GM23338 (cell line): Measurements from ENCODE around the gene AADAC. TPM values are rescaled to one million over a fixed set of nuclear protein-coding genes. Genes with fewer than 3 reads are reported as not detected.
A peak's percentile ranks its signal among the peaks of the same experiment; 100 is the strongest.

Experiments used
- ATAC-seq: fragments of 200-7000 bp; cut with Tn5 transposase; 3 replicates; pipeline ENCODE4 v1.9.1; 2020
- DNase-seq: peaks from one replicate; pipeline ENCODE4 v3.0.0-alpha.2; 2015; ENCODE audit warnings: low spot score
- H2AFZ ChIP-seq: fragments of 200-600 bp; sonication (generic); 2 replicates; pipeline ENCODE4 v1.8.0; 2016; ENCODE audit warnings: antibody characterized with exemption, mild to moderate bottlenecking, moderate library complexity
- H3F3A ChIP-seq: fragments of 200-600 bp; sonication (generic); replicated peaks from 2 replicates; pipeline ENCODE4 v1.8.0; 2017; ENCODE audit warnings: antibody characterized with exemption, mixed run types, low read depth
- H3K27ac ChIP-seq: fragments of 200-600 bp; sonication (generic); 2 replicates; pipeline ENCODE4 v1.6.1; 2016; ENCODE audit warnings: low read depth
- H3K27me3 ChIP-seq: fragments of 200-600 bp; sonication (generic); 2 replicates; pipeline ENCODE4 v1.8.0; 2016; ENCODE audit warnings: mild to moderate bottlenecking, mixed run types, moderate library complexity; ENCODE audit not compliant: insufficient read depth
- H3K36me3 ChIP-seq: fragments of 200-600 bp; sonication (generic); 2 replicates; pipeline ENCODE4 v1.8.0; 2016; ENCODE audit warnings: mild to moderate bottlenecking; ENCODE audit not compliant: insufficient read depth
- H3K4me1 ChIP-seq: fragments of 200-600 bp; sonication (generic); 2 replicates; pipeline ENCODE4 v1.8.0; 2016; ENCODE audit warnings: mild to moderate bottlenecking, moderate library complexity; ENCODE audit not compliant: insufficient read depth
- H3K4me2 ChIP-seq: fragments of 200-600 bp; sonication (generic); 2 replicates; pipeline ENCODE4 v1.7.1; 2017; ENCODE audit warnings: mixed run types
- H3K4me3 ChIP-seq: fragments of 200-600 bp; sonication (generic); 2 replicates; pipeline ENCODE4 v1.6.1; 2016; ENCODE audit warnings: mixed run types
- H3K79me2 ChIP-seq: fragments of 200-600 bp; sonication (generic); replicated peaks from 2 replicates; pipeline ENCODE4 v1.8.0; 2017; ENCODE audit warnings: mild to moderate bottlenecking; ENCODE audit not compliant: insufficient read depth
- H3K9me2 ChIP-seq: fragments of 200-600 bp; sonication (generic); 2 replicates; pipeline ENCODE4 v1.8.0; 2017; ENCODE audit not compliant: insufficient read depth
- H4K20me1 ChIP-seq: fragments of 200-600 bp; sonication (generic); replicated peaks from 2 replicates; pipeline ENCODE4 v1.8.0; 2017; ENCODE audit warnings: mild to moderate bottlenecking; ENCODE audit not compliant: insufficient read depth
- H3K27ac Mint-ChIP-seq: 2 replicates; pipeline ENCODE4 v1.8.0; 2020; ENCODE audit warnings: inconsistent platforms, mild to moderate bottlenecking, moderate library complexity, mixed read lengths
- H3K27me3 Mint-ChIP-seq: 3 replicates; pipeline ENCODE4 v1.8.0; 2022; ENCODE audit warnings: low read depth, mild to moderate bottlenecking, moderate library complexity, mixed read lengths, inconsistent platforms; ENCODE audit not compliant: insufficient read depth, poor library complexity
- H3K36me3 Mint-ChIP-seq: 3 replicates; pipeline ENCODE4 v1.8.0; 2021; ENCODE audit warnings: low read depth, mild to moderate bottlenecking, inconsistent platforms, moderate library complexity, mixed read lengths
- H3K4me1 Mint-ChIP-seq: 3 replicates; pipeline ENCODE4 v1.8.0; 2020; ENCODE audit warnings: mild to moderate bottlenecking, inconsistent platforms, mixed read lengths
- H3K4me3 Mint-ChIP-seq: 3 replicates; pipeline ENCODE4 v1.8.0; 2021; ENCODE audit warnings: moderate library complexity, mild to moderate bottlenecking, inconsistent platforms, mixed read lengths
- H3K9me3 Mint-ChIP-seq: 3 replicates; pipeline ENCODE4 v1.8.0; 2020; ENCODE audit warnings: moderate library complexity, mild to moderate bottlenecking, inconsistent platforms, mixed read lengths
- CREB1 ChIP-seq: fragments of 250-450 bp; sonication (Bioruptor Pico); IDR thresholded peaks from 2 replicates; pipeline ENCODE4 v1.5.0; 2020; ENCODE audit warnings: low read depth, mild to moderate bottlenecking, moderate library complexity
- CTCF ChIP-seq, 2 experiments: fragments of 200-600 bp in 1 of 2; sonication (generic) in 1 of 2; conservative IDR thresholded peaks; 2 replicates each; pipeline versions ENCODE4 v1.5.1 to v1.6.1; 2016 to 2017; ENCODE audit warnings: antibody characterized with exemption in 2 of 2, low read depth in 2 of 2, mild to moderate bottlenecking in 2 of 2, moderate library complexity in 1 of 2
- ETS1 ChIP-seq: IDR thresholded peaks from 2 replicates; pipeline ENCODE4 v1.6.1; 2016; ENCODE audit warnings: antibody characterized with exemption
- EZH2 ChIP-seq: fragments of 200-600 bp; sonication (generic); IDR thresholded peaks from one replicate; pipeline ENCODE4 v1.8.0; 2017; ENCODE audit warnings: antibody characterized with exemption, mild to moderate bottlenecking, low read depth; ENCODE audit not compliant: unreplicated experiment
- EZH2phosphoT487 ChIP-seq: fragments of 200-600 bp; sonication (generic); IDR thresholded peaks from one replicate; pipeline ENCODE4 v1.8.1; 2018; ENCODE audit warnings: antibody characterized with exemption; ENCODE audit not compliant: unreplicated experiment
- POLR2AphosphoS5 ChIP-seq: IDR thresholded peaks from 2 replicates; pipeline ENCODE4 v1.6.1; 2016; ENCODE audit warnings: antibody characterized with exemption, low read depth
- REST ChIP-seq: IDR thresholded peaks from one replicate; pipeline ENCODE4 v1.6.1; 2018; ENCODE audit warnings: antibody characterized with exemption; ENCODE audit not compliant: unreplicated experiment
- ZNF114 ChIP-seq: fragments of 250-450 bp; sonication (Bioruptor Pico); IDR thresholded peaks from 2 replicates; pipeline ENCODE4 v1.5.0; 2020; ENCODE audit warnings: mild to moderate bottlenecking, moderate library complexity
- ZNF462 ChIP-seq: fragments of 250-450 bp; sonication (Bioruptor Pico); IDR thresholded peaks from 2 replicates; pipeline ENCODE4 v1.5.0; 2020; ENCODE audit warnings: mild to moderate bottlenecking, moderate library complexity
- polyA plus RNA-seq: library from polyadenylated mRNA; unstranded; fragments of >200 nt; fragmentation: Nextera tagmentation; extraction: Ambion mirVana; gene quantifications from 2 replicates; pipeline ENCODE4 v1.2.1, GENCODE V29; 2016
- total RNA-seq: library from RNA; depleted of rRNA; stranded (reverse); fragments of >200 nt; shearing (Covaris generic); gene quantifications from 2 replicates; pipeline ENCODE4 v1.2.3, GENCODE V29; 2014

AADAC gene
- total and polyA plus RNA-seq, 2 experiments from 2014 or later: not detected

- Histone ChIP-seq H3K4me1 (no peaks in the 10 kb centered on the region), H3K4me3 (no peak overlapping the region), H3K27ac (no peak overlapping the region), H3F3A (no peaks in the 10 kb centered on the region), H3K36me3 (no peaks in the 10 kb centered on the region), H4K20me1 (no peaks in the 10 kb centered on the region), H2AFZ (peak overlapping the region; percentile 52; the same call in 1 of the 2 replicates), H3K4me2 (no peak overlapping the region), H3K27me3 (no peaks in the 10 kb centered on the region), H3K9me2 (peaks cover 4% of the 10 kb centered on the region; the same call in 1 of the 2 replicates), H3K79me2 (no peaks in the 10 kb centered on the region)
- TF ChIP-seq CREB1 (no peak), EZH2phosphoT487 (no peak)
- Mint-ChIP-seq H3K4me3 (no peak overlapping the region), H3K36me3 (peaks cover 2% of the 10 kb centered on the region; the same call in 1 of the 3 replicates), H3K9me3 (peaks cover 2% of the 10 kb centered on the region; the same call in 2 of the 3 replicates), H3K4me1 (no peaks in the 10 kb centered on the region; the same call in 2 of the 3 replicates), H3K27me3 (no peaks in the 10 kb centered on the region), H3K27ac (no peak overlapping the region)
- ATAC-seq: no peak
- no peak for DNase-seq
These were observed 42.7 kb downstream of the AADAC start for GRCh38 chr3:151856641-151857040.

GRCh38 chr3:151859233-151859673 is 45.3 kb downstream of the AADAC start:
- Mint-ChIP-seq H3K27me3 (no peaks in the 10 kb centered on the region), H3K36me3 (no peaks in the 10 kb centered on the region), H3K4me3 (no peak overlapping the region), H3K27ac (no peak overlapping the region), H3K4me1 (no peaks in the 10 kb centered on the region), H3K9me3 (no peaks in the 10 kb centered on the region)
- no peaks in the 10 kb centered on the region for H3K27me3 ChIP-seq
- H3K4me1 ChIP-seq: no peaks in the 10 kb centered on the region
- no peaks in the 10 kb centered on the region for H4K20me1 ChIP-seq
- DNase-seq (no peak), ATAC-seq (no peak)
- H3K9me2 ChIP-seq: no peaks in the 10 kb centered on the region
- no peak overlapping the region for H3K4me3 ChIP-seq
- H3K27ac ChIP-seq: no peak overlapping the region
- no peaks in the 10 kb centered on the region for H3K36me3 ChIP-seq
- H3K79me2 ChIP-seq: no peaks in the 10 kb centered on the region
- H3F3A ChIP-seq: no peaks in the 10 kb centered on the region
- H3K4me2 ChIP-seq: no peak overlapping the region
- no peak overlapping the region for H2AFZ ChIP-seq
- TF ChIP-seq CTCF (conservative IDR thresholded peaks at IDR 0.05; ENCODE audit: low read depth in 2 of 2) (no peak), EZH2 (no peak), REST (no peak), ZNF114 (CRISPR knock-in tag) (no peak), POLR2AphosphoS5 (no peak), ZNF462 (CRISPR knock-in tag) (no peak), ETS1 (no peak), CREB1 (no peak), EZH2phosphoT487 (no peak)
